ENCODE measurements around the gene MISP3.

DNA sequence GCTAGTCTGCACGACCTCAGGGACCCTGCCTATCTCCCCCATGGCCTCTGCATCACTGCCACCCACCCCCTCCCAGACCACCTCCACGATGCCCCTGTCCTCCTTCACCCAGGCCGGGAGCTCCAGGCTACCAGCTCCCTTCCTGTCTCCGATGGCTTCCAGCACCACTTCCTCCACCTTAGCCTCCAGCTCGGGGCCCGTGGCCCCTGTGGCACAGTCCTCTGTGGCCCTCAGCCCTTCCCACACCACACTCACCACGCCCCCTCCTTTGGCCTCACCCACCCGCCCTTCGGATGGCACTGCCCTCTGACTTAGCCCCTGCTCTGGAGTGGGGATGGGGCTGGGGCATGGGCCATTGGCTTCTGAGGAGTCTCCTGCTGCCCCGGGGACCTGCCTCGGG is 17.9 kb upstream of the MISP3 start:
- TF ChIP-seq, protein P1, sequence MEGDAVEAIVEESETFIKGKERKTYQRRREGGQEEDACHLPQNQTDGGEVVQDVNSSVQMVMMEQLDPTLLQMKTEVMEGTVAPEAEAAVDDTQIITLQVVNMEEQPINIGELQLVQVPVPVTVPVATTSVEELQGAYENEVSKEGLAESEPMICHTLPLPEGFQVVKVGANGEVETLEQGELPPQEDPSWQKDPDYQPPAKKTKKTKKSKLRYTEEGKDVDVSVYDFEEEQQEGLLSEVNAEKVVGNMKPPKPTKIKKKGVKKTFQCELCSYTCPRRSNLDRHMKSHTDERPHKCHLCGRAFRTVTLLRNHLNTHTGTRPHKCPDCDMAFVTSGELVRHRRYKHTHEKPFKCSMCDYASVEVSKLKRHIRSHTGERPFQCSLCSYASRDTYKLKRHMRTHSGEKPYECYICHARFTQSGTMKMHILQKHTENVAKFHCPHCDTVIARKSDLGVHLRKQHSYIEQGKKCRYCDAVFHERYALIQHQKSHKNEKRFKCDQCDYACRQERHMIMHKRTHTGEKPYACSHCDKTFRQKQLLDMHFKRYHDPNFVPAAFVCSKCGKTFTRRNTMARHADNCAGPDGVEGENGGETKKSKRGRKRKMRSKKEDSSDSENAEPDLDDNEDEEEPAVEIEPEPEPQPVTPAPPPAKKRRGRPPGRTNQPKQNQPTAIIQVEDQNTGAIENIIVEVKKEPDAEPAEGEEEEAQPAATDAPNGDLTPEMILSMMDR (conservative IDR thresholded peaks at IDR 0.05), result no peak
- TF ChIP-seq ZFX (IDR thresholded peaks at IDR 0.05), result no peak
